A549 (cell line): Measurements from ENCODE around the gene LGALS3BP.

Experiments used
- KDM5A ChIP-seq: fragments of 200-600 bp; sonication (generic); IDR thresholded peaks from 2 replicates; pipeline ENCODE4 v1.6.1; 2016; ENCODE audit warnings: antibody characterized with exemption, mild to moderate bottlenecking
- TFCP2L1 ChIP-seq: fragments of 250-450 bp; sonication (Bioruptor Pico); IDR thresholded peaks from 2 replicates; pipeline ENCODE4 v1.5.0; 2021; ENCODE audit warnings: mild to moderate bottlenecking
- TF ChIP-seq, protein P1 (sequence below): fragments of >200 bp; sonication (Bioruptor Twin); formaldehyde crosslinking; IDR thresholded peaks from 3 replicates; pipeline ENCODE4 v1.5.1; 2016
- TF ChIP-seq, protein P2 (sequence below): fragments of 200-600 bp; sonication (generic); IDR thresholded peaks from 2 replicates; pipeline ENCODE4 v1.6.1; 2016; ENCODE audit warnings: antibody characterized with exemption, mild to moderate bottlenecking, moderate library complexity
- TF ChIP-seq, protein P3 (sequence below): IDR thresholded peaks from 2 replicates; pipeline ENCODE4 v1.6.1; 2012
- TF ChIP-seq, protein P4 (sequence below): fragments of 150-350 bp; IDR thresholded peaks from 2 replicates; pipeline ENCODE4 v1.6.1; 2014; ENCODE audit warnings: low read depth, mild to moderate bottlenecking, low read length

DNA sequence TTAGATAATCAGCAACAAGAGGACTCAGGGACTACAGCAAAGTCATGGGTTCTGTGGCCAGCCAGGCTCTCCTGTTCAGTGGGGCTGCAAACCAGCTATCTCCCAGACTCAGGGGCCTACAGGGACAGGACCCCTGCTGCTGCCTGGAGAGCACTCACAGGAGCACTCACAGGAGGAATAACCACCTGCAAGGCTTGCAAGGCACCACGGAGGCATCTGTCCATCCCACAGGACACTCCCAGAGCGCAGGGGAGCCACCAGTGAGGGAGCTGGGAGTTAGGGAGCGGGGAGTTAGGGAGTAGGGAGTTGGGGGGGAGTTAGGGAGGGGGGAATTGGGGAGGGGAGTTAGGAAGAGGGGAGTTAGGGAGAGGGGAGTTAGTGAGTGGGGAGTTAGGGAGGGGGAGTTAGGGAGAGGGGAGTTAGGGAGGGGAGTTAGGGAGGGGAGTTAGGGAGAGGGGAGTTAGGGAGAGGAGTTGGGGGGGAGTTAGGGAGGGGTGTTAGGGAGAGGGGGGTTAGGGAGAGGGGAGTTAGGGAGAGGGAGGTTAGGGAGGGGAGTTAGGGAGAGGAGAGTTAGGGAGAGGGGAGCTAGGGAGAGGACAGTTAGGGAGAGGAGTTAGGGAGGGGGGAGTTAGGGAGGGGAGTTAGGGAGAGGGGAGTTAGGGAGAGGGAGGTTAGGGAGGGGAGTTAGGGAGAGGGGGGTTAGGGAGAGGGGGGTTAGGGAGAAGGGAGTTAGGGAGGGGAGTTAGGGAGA lies 24.1 kb upstream of the LGALS3BP start:
- TF ChIP-seq, protein P1, sequence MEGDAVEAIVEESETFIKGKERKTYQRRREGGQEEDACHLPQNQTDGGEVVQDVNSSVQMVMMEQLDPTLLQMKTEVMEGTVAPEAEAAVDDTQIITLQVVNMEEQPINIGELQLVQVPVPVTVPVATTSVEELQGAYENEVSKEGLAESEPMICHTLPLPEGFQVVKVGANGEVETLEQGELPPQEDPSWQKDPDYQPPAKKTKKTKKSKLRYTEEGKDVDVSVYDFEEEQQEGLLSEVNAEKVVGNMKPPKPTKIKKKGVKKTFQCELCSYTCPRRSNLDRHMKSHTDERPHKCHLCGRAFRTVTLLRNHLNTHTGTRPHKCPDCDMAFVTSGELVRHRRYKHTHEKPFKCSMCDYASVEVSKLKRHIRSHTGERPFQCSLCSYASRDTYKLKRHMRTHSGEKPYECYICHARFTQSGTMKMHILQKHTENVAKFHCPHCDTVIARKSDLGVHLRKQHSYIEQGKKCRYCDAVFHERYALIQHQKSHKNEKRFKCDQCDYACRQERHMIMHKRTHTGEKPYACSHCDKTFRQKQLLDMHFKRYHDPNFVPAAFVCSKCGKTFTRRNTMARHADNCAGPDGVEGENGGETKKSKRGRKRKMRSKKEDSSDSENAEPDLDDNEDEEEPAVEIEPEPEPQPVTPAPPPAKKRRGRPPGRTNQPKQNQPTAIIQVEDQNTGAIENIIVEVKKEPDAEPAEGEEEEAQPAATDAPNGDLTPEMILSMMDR = no peak
- no peak for TF ChIP-seq TFCP2L1 (CRISPR knock-in tag)
- TF ChIP-seq, protein P2, sequence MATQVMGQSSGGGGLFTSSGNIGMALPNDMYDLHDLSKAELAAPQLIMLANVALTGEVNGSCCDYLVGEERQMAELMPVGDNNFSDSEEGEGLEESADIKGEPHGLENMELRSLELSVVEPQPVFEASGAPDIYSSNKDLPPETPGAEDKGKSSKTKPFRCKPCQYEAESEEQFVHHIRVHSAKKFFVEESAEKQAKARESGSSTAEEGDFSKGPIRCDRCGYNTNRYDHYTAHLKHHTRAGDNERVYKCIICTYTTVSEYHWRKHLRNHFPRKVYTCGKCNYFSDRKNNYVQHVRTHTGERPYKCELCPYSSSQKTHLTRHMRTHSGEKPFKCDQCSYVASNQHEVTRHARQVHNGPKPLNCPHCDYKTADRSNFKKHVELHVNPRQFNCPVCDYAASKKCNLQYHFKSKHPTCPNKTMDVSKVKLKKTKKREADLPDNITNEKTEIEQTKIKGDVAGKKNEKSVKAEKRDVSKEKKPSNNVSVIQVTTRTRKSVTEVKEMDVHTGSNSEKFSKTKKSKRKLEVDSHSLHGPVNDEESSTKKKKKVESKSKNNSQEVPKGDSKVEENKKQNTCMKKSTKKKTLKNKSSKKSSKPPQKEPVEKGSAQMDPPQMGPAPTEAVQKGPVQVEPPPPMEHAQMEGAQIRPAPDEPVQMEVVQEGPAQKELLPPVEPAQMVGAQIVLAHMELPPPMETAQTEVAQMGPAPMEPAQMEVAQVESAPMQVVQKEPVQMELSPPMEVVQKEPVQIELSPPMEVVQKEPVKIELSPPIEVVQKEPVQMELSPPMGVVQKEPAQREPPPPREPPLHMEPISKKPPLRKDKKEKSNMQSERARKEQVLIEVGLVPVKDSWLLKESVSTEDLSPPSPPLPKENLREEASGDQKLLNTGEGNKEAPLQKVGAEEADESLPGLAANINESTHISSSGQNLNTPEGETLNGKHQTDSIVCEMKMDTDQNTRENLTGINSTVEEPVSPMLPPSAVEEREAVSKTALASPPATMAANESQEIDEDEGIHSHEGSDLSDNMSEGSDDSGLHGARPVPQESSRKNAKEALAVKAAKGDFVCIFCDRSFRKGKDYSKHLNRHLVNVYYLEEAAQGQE = no peak
- TF ChIP-seq KDM5A = no peak
- TF ChIP-seq, protein P3, sequence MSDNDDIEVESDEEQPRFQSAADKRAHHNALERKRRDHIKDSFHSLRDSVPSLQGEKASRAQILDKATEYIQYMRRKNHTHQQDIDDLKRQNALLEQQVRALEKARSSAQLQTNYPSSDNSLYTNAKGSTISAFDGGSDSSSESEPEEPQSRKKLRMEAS = no peak
- TF ChIP-seq, protein P4, sequence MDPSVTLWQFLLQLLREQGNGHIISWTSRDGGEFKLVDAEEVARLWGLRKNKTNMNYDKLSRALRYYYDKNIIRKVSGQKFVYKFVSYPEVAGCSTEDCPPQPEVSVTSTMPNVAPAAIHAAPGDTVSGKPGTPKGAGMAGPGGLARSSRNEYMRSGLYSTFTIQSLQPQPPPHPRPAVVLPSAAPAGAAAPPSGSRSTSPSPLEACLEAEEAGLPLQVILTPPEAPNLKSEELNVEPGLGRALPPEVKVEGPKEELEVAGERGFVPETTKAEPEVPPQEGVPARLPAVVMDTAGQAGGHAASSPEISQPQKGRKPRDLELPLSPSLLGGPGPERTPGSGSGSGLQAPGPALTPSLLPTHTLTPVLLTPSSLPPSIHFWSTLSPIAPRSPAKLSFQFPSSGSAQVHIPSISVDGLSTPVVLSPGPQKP = no peak
